Myocyte (in vitro differentiated cells): ENCODE results near the gene ME2. TPM values are rescaled to one million over a fixed set of nuclear protein-coding genes. Genes with fewer than 3 reads are reported as not detected.
A peak's percentile ranks its signal among the peaks of the same experiment; 100 is the strongest.
"Not testable (repeated sequence)": the region's sequence is repeated elsewhere in the genome, so short reads cannot be mapped to it uniquely, and the experiment has no call there.

Experiments
- DNase-seq: peaks from one replicate; pipeline ENCODE4 v3.0.0-alpha.2; 2012; ENCODE audit warnings: low read depth
- total RNA-seq: library from RNA; depleted of rRNA; stranded (reverse); fragments of >200 nt; gene quantifications from 2 replicates; pipeline ENCODE4 v1.2.3, GENCODE V29; 2014

ME2 gene
- total RNA-seq, 1 donor from 2014 or later, result 21.8 TPM

- DNase-seq, result no peak
These were observed 32.1 kb downstream of the ME2 start for GRCh38 chr18:50911006-50911405.

- DNase-seq, result no peak
These were observed 38.1 kb downstream of the ME2 start for GRCh38 chr18:50917021-50917420.

GRCh38 chr18:50918153-50918552, 39.2 kb downstream of the ME2 start:
- DNase-seq, result no peak

GRCh38 chr18:50924372-50924771, 45.5 kb downstream of the ME2 start:
- DNase-seq, result no peak

GRCh38 chr18:50926521-50926920, 47.6 kb downstream of the ME2 start:
- no peak for DNase-seq

GRCh38 chr18:50928551-50928950, 49.6 kb downstream of the ME2 start:
- no peak for DNase-seq

- DNase-seq, result no peak
These were observed 54.8 kb downstream of the ME2 start for GRCh38 chr18:50933684-50934083.

- DNase-seq, result no peak
These were observed 55.8 kb downstream of the ME2 start for GRCh38 chr18:50934545-50935211.

GRCh38 chr18:50935493-50936191, 56.7 kb downstream of the ME2 start:
- no peak for DNase-seq

GRCh38 chr18:50937183-50937582, 58.3 kb downstream of the ME2 start:
- DNase-seq, result no peak

- no peak for DNase-seq
These were observed 60.0 kb downstream of the ME2 start for GRCh38 chr18:50938912-50939311.

GRCh38 chr18:50944245-50944932, 65.5 kb downstream of the ME2 start:
- DNase-seq, result peak; percentile 61

- DNase-seq, result not testable (repeated sequence)
These were observed 67.0 kb downstream of the ME2 start for GRCh38 chr18:50945918-50946317.

- no peak for DNase-seq
These were observed 69.0 kb downstream of the ME2 start for GRCh38 chr18:50947899-50948298.

GRCh38 chr18:50949185-50949584, 70.3 kb downstream of the ME2 start:
- DNase-seq, result no peak

GRCh38 chr18:50950626-50951025, 71.7 kb downstream of the ME2 start:
- no peak for DNase-seq

GRCh38 chr18:50953822-50954221, 74.9 kb downstream of the ME2 start:
- no peak for DNase-seq

- no peak for DNase-seq
These were observed 76.3 kb downstream of the ME2 start for GRCh38 chr18:50955253-50955652.

- DNase-seq, result no peak
These were observed 77.2 kb downstream of the ME2 start for GRCh38 chr18:50956116-50956515.

- DNase-seq, result no peak
These were observed 83.1 kb downstream of the ME2 start for GRCh38 chr18:50961974-50962373.

- peak; percentile 89 for DNase-seq
These were observed 89.1 kb downstream of the ME2 start, which contains the start of gene ELAC1 for GRCh38 chr18:50967714-50968661. ELAC1 (plus strand) TSS chr18:50968040; CDS start chr18:50974405, 6,365 bp downstream.
